ENCODE measurements around the gene SLC10A3. TPM values are rescaled to one million over a fixed set of nuclear protein-coding genes. Genes with fewer than 3 reads are reported as not detected.
A peak's percentile ranks its signal among the peaks of the same experiment; 100 is the strongest.

The SLC10A3 gene
- polyA plus RNA-seq, 3 donors, result 25.3 to 33.1 (median 26.7) TPM

DNA sequence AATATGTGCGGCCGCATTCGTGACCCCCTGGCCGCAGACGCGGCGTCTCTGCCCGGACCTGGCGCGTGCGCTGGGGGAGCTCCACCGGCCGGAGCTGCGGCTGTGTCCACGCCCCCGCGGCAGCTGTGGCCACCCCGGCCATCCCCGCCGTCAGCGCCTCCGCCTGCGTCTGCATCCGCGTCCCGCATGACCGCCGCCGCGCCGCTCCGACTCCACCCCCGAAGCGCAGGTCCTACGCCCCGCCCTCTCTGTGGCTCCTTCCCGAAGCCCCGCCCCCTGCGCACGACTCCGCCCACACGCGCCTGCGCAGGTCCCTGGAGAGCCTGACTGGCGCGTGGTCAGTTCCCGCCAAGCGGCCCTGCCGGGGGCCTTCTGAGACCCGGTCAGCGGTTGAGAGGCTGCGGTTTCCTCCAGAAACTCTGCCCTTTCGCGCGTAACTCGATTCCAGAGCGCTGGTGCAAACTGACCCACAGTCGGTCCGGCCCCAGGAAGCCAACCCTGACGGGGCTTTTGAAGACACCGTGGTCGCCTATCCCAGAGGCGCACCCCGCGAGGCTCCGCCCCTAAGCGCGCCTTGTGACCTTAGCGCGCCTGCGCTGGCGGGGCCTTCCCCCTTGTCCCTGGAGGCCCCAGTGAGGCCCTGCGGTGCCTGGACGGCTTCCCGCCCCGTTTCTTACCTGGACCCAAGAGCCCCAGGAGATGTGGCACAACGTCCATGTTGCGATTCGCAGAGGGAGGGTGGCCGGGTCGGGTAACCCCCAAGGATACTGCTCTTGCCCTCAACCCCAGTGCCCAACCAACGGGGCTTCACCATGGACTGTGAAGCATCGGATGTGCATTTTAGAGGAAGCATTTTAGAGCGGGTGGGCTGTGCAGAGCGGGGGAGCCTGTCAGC lies 11.5 kb downstream of the SLC10A3 start, which contains the start of gene LAGE3:
Gene LAGE3, minus strand, starts transcription at position 554 of the 895 bp plus-strand sequence. Its CDS starts 366 bp downstream, at position 188.
- peak within 1 kb of the TSS; percentile 82 to 86 for H3K27ac ChIP-seq (ENCODE audit: low read depth in 1 of 2, low read length in 2 of 2)
- H3K4me3 Mint-ChIP-seq, result peak within 1 kb of the TSS; percentile 70 to 75
- 0% methylated on average over 61 of the region's 85 CpGs for WGBS (ENCODE audit: insufficient coverage)
- no peaks in the 10 kb centered on the region for H3K36me3 ChIP-seq (replicated peaks in 1 of 2; ENCODE audit: control insufficient read depth in 1 of 2, insufficient read depth in 2 of 2, low read length in 2 of 2)
- TF ChIP-seq, protein P1, sequence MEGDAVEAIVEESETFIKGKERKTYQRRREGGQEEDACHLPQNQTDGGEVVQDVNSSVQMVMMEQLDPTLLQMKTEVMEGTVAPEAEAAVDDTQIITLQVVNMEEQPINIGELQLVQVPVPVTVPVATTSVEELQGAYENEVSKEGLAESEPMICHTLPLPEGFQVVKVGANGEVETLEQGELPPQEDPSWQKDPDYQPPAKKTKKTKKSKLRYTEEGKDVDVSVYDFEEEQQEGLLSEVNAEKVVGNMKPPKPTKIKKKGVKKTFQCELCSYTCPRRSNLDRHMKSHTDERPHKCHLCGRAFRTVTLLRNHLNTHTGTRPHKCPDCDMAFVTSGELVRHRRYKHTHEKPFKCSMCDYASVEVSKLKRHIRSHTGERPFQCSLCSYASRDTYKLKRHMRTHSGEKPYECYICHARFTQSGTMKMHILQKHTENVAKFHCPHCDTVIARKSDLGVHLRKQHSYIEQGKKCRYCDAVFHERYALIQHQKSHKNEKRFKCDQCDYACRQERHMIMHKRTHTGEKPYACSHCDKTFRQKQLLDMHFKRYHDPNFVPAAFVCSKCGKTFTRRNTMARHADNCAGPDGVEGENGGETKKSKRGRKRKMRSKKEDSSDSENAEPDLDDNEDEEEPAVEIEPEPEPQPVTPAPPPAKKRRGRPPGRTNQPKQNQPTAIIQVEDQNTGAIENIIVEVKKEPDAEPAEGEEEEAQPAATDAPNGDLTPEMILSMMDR (IDR thresholded peaks at IDR 0.05), result no peak
- no peaks in the 10 kb centered on the region for H3K9me3 ChIP-seq (replicated peaks in 1 of 2; ENCODE audit: control insufficient read depth in 1 of 2, insufficient read depth in 1 of 2, low read length in 2 of 2)
- DNase-seq, result peak; percentile 84 to 93 (median 90)
- intact Hi-C loops (cut with micrococcal nuclease), result loop anchor here in 1 of 2 donors (5.0 kb wide), 1 partner anchor 37 kb away; the partner anchor contains the start of gene FAM50A
- H3K4me1 Mint-ChIP-seq, result peaks cover 10% of the 10 kb centered on the region
- H3K4me1 ChIP-seq (ENCODE audit: control insufficient read depth in 1 of 2, insufficient read depth in 2 of 2, low read length in 2 of 2), result peaks cover 17 to 20% of the 10 kb centered on the region in 2 donors
- no peaks in the 10 kb centered on the region for H4K20me1 ChIP-seq (ENCODE audit: insufficient read depth, low read length)
- no peaks in the 10 kb centered on the region for H3K27me3 ChIP-seq (ENCODE audit: control insufficient read depth in 2 of 2, insufficient read depth in 2 of 2, low read length in 2 of 2)
- peaks cover 0 to 6% of the 10 kb centered on the region in 2 donors for H3K36me3 Mint-ChIP-seq
- peak within 1 kb of the TSS; percentile 32 to 71 (median 42) for H3K4me3 ChIP-seq (replicated peaks in 1 of 3; ENCODE audit: low read depth in 2 of 3, low read length in 3 of 3)
- peak within 1 kb of the TSS; percentile 82 to 94 (median 90) for H3K27ac Mint-ChIP-seq
- H3K79me2 ChIP-seq (ENCODE audit: insufficient read depth, low read length), result no peaks in the 10 kb centered on the region
- H3K4me2 ChIP-seq (replicated peaks; ENCODE audit: extremely low read depth, low read length, poor library complexity, severe bottlenecking), result peak within 1 kb of the TSS; percentile 70
- peaks cover 2 to 24% (median 3%) of the 10 kb centered on the region in 3 donors for H3K27me3 Mint-ChIP-seq (ENCODE audit: low read depth in 3 of 3)
- H3K9ac ChIP-seq (ENCODE audit: insufficient read depth, low read length, poor library complexity, severe bottlenecking), result peak within 1 kb of the TSS; percentile 65
- peak within 1 kb of the TSS; percentile 73 for H2AFZ ChIP-seq (ENCODE audit: insufficient read depth, low read depth, low read length, poor library complexity, severe bottlenecking)
- peaks cover 0 to 6% (median 2%) of the 10 kb centered on the region in 7 donors for H3K9me3 Mint-ChIP-seq

DNA sequence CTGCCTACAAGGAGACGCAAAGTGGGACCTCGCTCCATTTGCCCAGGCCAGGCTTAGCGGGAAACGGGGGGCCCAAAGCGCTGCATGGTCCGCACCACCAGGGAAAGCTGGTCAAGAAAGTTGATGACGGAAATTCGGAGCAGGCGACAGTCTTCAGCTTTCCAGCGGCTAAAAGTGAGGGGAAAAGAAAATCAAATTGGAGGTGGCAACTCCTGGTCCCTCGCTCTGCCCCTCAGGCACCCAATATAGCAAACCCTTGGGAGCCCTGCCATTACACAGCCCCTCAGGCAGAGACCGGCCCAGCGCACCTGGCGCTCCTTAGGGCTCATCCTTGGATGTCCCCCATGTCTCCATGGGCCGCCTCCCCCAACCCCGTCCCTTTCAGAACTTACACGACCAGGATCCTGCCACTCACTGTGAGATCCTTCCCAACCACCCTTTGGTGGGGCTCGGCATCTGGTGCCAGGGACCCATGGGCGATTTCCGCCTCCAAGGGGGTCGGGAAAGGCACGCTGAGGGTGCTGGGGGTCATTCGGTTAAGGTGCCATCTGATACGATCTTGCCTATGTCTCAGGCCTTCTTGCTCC lies 12.4 kb downstream of the SLC10A3 start:
- Histone ChIP-seq H3K36me3 (replicated peaks in 1 of 2; ENCODE audit: control insufficient read depth in 1 of 2, insufficient read depth in 2 of 2, low read length in 2 of 2) (no peaks in the 10 kb centered on the region), H3K4me1 (ENCODE audit: control insufficient read depth in 1 of 2, insufficient read depth in 2 of 2, low read length in 2 of 2) (peaks cover 15 to 19% of the 10 kb centered on the region in 2 donors), H4K20me1 (ENCODE audit: insufficient read depth, low read length) (no peaks in the 10 kb centered on the region), H3K27ac (ENCODE audit: low read depth in 1 of 2, low read length in 2 of 2) (peak overlapping the region; percentile 20 to 86), H3K27me3 (ENCODE audit: control insufficient read depth in 2 of 2, insufficient read depth in 2 of 2, low read length in 2 of 2) (no peaks in the 10 kb centered on the region), H3K4me2 (replicated peaks; ENCODE audit: extremely low read depth, low read length, poor library complexity, severe bottlenecking) (peak overlapping the region; percentile 70), H3K79me2 (ENCODE audit: insufficient read depth, low read length) (no peaks in the 10 kb centered on the region), H3K9ac (ENCODE audit: insufficient read depth, low read length, poor library complexity, severe bottlenecking) (peak overlapping the region; percentile 65), H3K9me3 (replicated peaks in 1 of 2; ENCODE audit: control insufficient read depth in 1 of 2, insufficient read depth in 1 of 2, low read length in 2 of 2) (no peaks in the 10 kb centered on the region), H3K4me3 (replicated peaks in 1 of 3; ENCODE audit: low read depth in 2 of 3, low read length in 3 of 3) (peak overlapping the region; percentile 32 to 71 (median 42)), H2AFZ (ENCODE audit: insufficient read depth, low read depth, low read length, poor library complexity, severe bottlenecking) (peak overlapping the region; percentile 46)
- H3K4me3 Mint-ChIP-seq, result peak overlapping the region; percentile 70 to 75
- WGBS (ENCODE audit: insufficient coverage), result 90% methylated on average over 4 of the region's 24 CpGs
- intact Hi-C loops (cut with micrococcal nuclease), result loop anchor here in 1 of 2 donors (5.0 kb wide), 1 partner anchor 36 kb away; the partner anchor contains the start of gene FAM50A
- peaks cover 0 to 6% (median 2%) of the 10 kb centered on the region in 7 donors for H3K9me3 Mint-ChIP-seq
- H3K4me1 Mint-ChIP-seq, result peaks cover 7% of the 10 kb centered on the region
- peaks cover 2 to 24% (median 3%) of the 10 kb centered on the region in 3 donors for H3K27me3 Mint-ChIP-seq (ENCODE audit: low read depth in 3 of 3)
- TF ChIP-seq, protein P1 (IDR thresholded peaks at IDR 0.05), result no peak
- H3K36me3 Mint-ChIP-seq, result no peaks in the 10 kb centered on the region
- H3K27ac Mint-ChIP-seq, result peak overlapping the region; percentile 31 to 89 (median 79)
- DNase-seq, result no peak
